Esophagus squamous epithelium (tissue), 5 donors: ENCODE data around the gene ARRDC2. TPM values are rescaled to one million over a fixed set of nuclear protein-coding genes. Genes with fewer than 3 reads are reported as not detected.
"Not testable (repeated sequence)": the region's sequence is repeated elsewhere in the genome, so short reads cannot be mapped to it uniquely, and the experiment has no call there.

Experiments
- DNase-seq: peaks from one replicate; lab custom pipeline; 2025; lab: John Stamatoyannopoulos, UW
- H3K27ac ChIP-seq, 4 donors: fragments of 200-600 bp; sonication (generic); one replicate each; pipeline ENCODE4 v1.5.1; 2016 to 2019; ENCODE audit warnings: mild to moderate bottlenecking in 1 of 4
- H3K27me3 ChIP-seq, 4 donors: fragments of 200-600 bp; sonication (generic); 1 replicate in 3 of 4; 2 replicates in 1 of 4; pipeline versions ENCODE4 v1.5.1 to v1.6.0; 2017 to 2021; ENCODE audit warnings: antibody characterized with exemption in 1 of 4
- H3K36me3 ChIP-seq, 3 donors: fragments of 200-600 bp; sonication (generic); one replicate each; pipeline ENCODE4 v1.5.1; 2016 to 2019
- H3K4me1 ChIP-seq, 3 donors: fragments of 200-600 bp; sonication (generic); one replicate each; pipeline ENCODE4 v1.5.1; 2017 to 2019
- H3K4me3 ChIP-seq, 4 donors: fragments of 200-600 bp; sonication (generic); 1 replicate in 3 of 4; 2 replicates in 1 of 4; pipeline ENCODE4 v1.5.1; 2016 to 2019; ENCODE audit warnings: mild to moderate bottlenecking in 2 of 4, moderate library complexity in 1 of 4
- H3K9me3 ChIP-seq, 3 donors: fragments of 200-600 bp; sonication (generic); one replicate each; pipeline ENCODE4 v1.5.1; 2016 to 2019
- POLR2A ChIP-seq, 4 donors: fragments of 450-650 bp; IDR thresholded peaks; one replicate each; pipeline ENCODE4 v1.6.1; 2017; ENCODE audit warnings: antibody characterized with exemption in 4 of 4, mild to moderate bottlenecking in 4 of 4, moderate library complexity in 3 of 4
- WGBS, 2 donors: methylation state at CpG; one replicate each; pipeline ENCODE4 v1.1.5; 2018; 5-methylcytosine and 5-hydroxymethylcytosine counted together
- intact Hi-C: fragments of 100-400 bp; cut with DNase I; formaldehyde crosslinking; loops from one replicate; pipeline ENCODE4 v1.15.0; 2022
- total RNA-seq, 4 donors: library from RNA; depleted of rRNA; stranded (reverse); fragments of >200 nt; gene quantifications; one replicate each; pipeline ENCODE4 v1.1.0, GENCODE V29; 2016
- TF ChIP-seq, protein P1 (sequence below), 6 experiments: fragments of 450-650 bp in 4 of 6; fragments of 200-600 bp in 2 of 6; sonication (generic) in 2 of 6; IDR thresholded peaks; one replicate each; pipeline ENCODE4 v1.5.1; 2016 to 2019; ENCODE audit warnings: antibody characterized with exemption in 6 of 6, mild to moderate bottlenecking in 4 of 6, moderate library complexity in 4 of 6
- donor health status: DM: yes; HTN: yes; CAD: no.

ARRDC2 gene
- total RNA-seq, 4 donors from 2014 or later, result 12.4 to 37.2 (median 15.4) TPM

DNA sequence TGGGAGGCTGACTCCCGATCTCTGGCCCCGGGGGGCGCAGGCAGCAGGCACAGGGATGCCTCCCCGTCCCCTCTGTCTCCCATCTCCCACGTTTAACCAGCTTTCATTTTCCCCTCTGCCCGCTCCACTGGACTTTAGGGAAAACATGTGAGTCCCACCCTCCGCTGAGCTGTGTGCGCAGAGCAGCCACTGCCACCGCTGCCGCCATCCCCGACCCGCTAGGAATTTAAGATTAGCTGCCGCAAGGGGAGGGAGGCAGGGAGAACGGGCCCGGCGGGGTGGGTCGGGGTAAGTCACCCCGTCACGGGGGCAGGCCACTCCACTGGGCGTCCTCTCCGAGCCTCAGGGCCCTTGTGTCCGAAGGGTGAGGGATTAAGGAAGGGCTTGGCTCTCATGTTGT, 25.5 kb upstream of the ARRDC2 start:
- Histone ChIP-seq H3K4me1 (no peaks in the 10 kb centered on the region), H3K9me3 (no peaks in the 10 kb centered on the region), H3K4me3 (no peak overlapping the region), H3K36me3 (no peaks in the 10 kb centered on the region), H3K27ac (no peak overlapping the region), H3K27me3 (peaks cover 0 to 26% (median 0%) of the 10 kb centered on the region in 4 donors)
- 79 to 82% methylated on average over 4 to 7 of the region's 22 CpGs for WGBS, 2 donors
- no peak for DNase-seq
- TF ChIP-seq, protein P1, sequence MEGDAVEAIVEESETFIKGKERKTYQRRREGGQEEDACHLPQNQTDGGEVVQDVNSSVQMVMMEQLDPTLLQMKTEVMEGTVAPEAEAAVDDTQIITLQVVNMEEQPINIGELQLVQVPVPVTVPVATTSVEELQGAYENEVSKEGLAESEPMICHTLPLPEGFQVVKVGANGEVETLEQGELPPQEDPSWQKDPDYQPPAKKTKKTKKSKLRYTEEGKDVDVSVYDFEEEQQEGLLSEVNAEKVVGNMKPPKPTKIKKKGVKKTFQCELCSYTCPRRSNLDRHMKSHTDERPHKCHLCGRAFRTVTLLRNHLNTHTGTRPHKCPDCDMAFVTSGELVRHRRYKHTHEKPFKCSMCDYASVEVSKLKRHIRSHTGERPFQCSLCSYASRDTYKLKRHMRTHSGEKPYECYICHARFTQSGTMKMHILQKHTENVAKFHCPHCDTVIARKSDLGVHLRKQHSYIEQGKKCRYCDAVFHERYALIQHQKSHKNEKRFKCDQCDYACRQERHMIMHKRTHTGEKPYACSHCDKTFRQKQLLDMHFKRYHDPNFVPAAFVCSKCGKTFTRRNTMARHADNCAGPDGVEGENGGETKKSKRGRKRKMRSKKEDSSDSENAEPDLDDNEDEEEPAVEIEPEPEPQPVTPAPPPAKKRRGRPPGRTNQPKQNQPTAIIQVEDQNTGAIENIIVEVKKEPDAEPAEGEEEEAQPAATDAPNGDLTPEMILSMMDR (IDR thresholded peaks at IDR 0.05), result no peak
- TF ChIP-seq POLR2A (IDR thresholded peaks at IDR 0.05), result no peak
- intact Hi-C loops, result no loop called here

DNA sequence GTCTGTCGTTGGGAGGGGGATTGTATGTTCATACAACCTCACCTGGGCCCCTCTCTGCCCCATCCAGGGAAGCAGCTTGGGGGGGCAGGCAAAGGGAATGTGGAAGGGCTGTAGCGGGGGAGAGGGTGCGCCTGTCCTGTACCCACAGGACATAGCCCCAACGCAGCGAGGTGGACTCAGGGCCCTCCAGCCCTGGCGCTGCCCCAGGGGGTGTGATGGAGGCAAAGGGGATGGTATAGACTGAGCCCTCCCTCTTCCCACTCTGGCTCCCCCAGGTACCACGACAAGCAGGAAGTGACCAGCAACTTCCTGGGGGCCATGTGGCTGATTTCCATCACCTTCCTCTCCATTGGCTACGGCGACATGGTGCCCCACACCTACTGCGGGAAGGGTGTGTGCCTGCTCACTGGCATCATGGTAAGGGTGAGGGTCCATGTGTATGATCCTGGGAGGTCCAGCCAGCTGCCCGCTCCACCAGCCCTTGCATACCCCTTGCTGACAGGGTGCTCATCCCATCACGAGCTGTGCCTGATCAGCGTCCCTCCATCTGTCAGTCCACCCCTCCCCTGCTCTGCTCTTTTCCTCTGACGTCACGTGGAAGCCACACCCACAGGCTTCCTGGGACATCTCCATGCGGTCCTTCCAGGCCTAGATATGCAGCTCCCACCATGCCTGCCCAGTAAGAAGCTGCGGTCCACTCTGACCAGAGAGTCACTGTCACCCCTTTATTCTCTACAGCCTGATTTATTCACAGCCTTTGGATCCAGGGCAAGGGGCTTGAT, 22.7 kb upstream of the ARRDC2 start:
- Histone ChIP-seq H3K9me3 (no peaks in the 10 kb centered on the region), H3K4me3 (no peak overlapping the region), H3K36me3 (no peaks in the 10 kb centered on the region), H3K27ac (no peak overlapping the region), H3K27me3 (peaks cover 0 to 26% (median 0%) of the 10 kb centered on the region in 4 donors), H3K4me1 (no peaks in the 10 kb centered on the region)
- TF ChIP-seq, protein P1 (IDR thresholded peaks at IDR 0.05), result no peak
- no peak for TF ChIP-seq POLR2A (IDR thresholded peaks at IDR 0.05)
- no peak for DNase-seq
- 49 to 61% methylated on average over 7 to 11 of the region's 17 CpGs for whole genome bisulfite sequencing, 2 donors
- intact Hi-C loops, result no loop called here

DNA sequence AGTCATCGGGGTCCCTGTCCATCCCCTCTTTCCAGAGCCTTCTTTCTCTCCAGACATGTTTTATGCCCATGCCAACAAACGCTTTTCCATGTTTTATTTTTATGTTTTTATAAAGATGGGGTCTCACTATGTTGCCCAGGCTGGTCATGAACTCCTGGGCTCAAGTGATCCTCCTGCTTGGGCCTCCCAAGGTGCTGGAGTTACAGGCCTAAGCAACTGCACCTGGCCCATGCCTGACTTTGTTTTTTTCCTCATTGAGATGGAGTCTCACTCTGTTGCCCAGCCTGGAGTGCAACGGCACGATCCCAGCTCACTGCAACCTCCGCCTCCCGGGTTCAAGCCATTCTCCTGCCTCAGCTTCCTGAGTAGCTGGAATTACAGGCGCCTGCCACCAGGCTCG, 21.4 kb upstream of the ARRDC2 start:
- WGBS, 2 donors, result 74 to 76% methylated on average over 7 of the region's 8 CpGs
- H3K4me1 ChIP-seq, H3K4me3 ChIP-seq, DNase-seq, intact Hi-C loops, H3K36me3 ChIP-seq, H3K9me3 ChIP-seq, H3K27ac ChIP-seq: not testable (repeated sequence)
- peaks cover 0 to 23% (median 0%) of the 10 kb centered on the region in 4 donors for H3K27me3 ChIP-seq

DNA sequence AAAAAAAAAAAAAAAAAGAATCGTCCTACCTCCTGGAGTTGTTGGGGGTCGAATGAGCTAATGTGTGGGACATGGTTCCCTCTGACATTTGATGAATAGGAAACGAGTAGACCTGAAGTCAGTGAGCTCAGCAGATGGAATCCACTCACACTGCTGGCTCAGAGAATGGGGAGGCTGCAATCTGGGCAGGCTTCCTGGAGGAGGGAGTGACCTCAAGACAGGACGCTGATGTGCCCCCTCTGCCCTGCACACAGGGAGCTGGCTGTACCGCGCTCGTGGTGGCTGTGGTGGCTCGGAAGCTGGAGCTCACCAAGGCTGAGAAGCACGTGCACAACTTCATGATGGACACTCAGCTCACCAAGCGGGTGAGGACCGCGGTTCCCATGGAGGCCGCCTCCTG, 19.8 kb upstream of the ARRDC2 start:
- Histone ChIP-seq H3K4me3 (no peak overlapping the region), H3K27me3 (peaks cover 0 to 19% (median 0%) of the 10 kb centered on the region in 4 donors), H3K27ac (no peak overlapping the region), H3K4me1 (no peaks in the 10 kb centered on the region), H3K36me3 (no peaks in the 10 kb centered on the region), H3K9me3 (no peaks in the 10 kb centered on the region)
- intact Hi-C loops, result no loop called here
- no peak for TF ChIP-seq POLR2A (IDR thresholded peaks at IDR 0.05)
- TF ChIP-seq, protein P1 (IDR thresholded peaks at IDR 0.05), result no peak
- WGBS, 2 donors, result 84 to 87% methylated on average over 7 to 9 of the region's 13 CpGs
- no peak for DNase-seq

DNA sequence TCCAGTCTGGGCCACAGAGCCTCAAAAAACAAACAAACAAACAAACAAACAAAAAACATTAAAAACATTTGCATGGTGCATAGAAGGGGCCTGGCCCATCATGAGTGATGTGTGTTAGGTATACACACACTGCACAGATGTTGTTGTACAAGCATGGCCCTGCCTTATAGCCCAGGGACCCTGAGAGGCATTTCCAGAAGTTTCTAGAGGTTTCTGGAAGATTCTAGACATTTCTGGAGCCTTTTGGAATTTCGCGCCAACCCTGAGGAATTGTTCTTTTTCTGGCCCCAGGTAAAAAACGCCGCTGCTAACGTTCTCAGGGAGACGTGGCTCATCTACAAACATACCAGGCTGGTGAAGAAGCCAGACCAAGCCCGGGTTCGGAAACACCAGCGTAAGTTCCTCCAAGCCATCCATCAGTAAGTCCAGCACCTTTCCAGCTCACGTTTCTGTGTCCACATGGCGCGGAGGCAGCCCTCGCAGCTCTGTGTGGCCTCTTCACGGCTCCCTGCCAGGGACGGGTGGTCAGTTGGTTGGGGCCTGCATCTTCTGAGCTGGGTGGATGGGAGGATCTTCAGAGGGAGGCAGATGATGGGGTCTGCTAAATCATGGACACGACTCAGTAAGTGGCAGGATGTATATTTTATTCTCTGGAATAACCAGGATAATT, 18.4 kb upstream of the ARRDC2 start:
- no peak for DNase-seq

More for the DNA sequence above, 18.4 kb upstream of the ARRDC2 start:
- Histone ChIP-seq H3K27me3 (peaks cover 0 to 10% (median 0%) of the 10 kb centered on the region in 4 donors), H3K36me3 (no peaks in the 10 kb centered on the region), H3K4me3 (no peak overlapping the region), H3K9me3 (no peaks in the 10 kb centered on the region), H3K27ac (no peak overlapping the region), H3K4me1 (no peaks in the 10 kb centered on the region)
- no peak for TF ChIP-seq POLR2A (IDR thresholded peaks at IDR 0.05)
- TF ChIP-seq, protein P1 (IDR thresholded peaks at IDR 0.05), result no peak
- WGBS, 2 donors, result 69 to 86% methylated on average over 8 to 16 of the region's 16 CpGs
- intact Hi-C loops, result no loop called here
